H1 (cell line): ENCODE results near the gene MRTFB. TPM values are rescaled to one million over a fixed set of nuclear protein-coding genes. Genes with fewer than 3 reads are reported as not detected.

Experiments
- CTCF ChIA-PET: fragments of 300-600 bp; sonication (Branson Sonifier 250); formaldehyde crosslinking; loops from one replicate; lab custom pipeline; 2021; ENCODE audit not compliant: partially characterized antibody; lab: Charles Lee
- POLR2A ChIA-PET: fragments of 300-600 bp; sonication (Branson Sonifier 250); formaldehyde crosslinking; loops from one replicate; lab custom pipeline; 2021; ENCODE audit warnings: inconsistent platforms; ENCODE audit not compliant: partially characterized antibody; lab: Charles Lee
- DNase-seq, 2 experiments: peaks; one replicate each; pipeline versions ENCODE4 v3.0.0 to v3.0.0-alpha.2; 2010 to 2022; ENCODE audit warnings: low spot score in 2 of 2, low read depth in 1 of 2, mixed read lengths in 1 of 2
- FAIRE-seq: peaks from 2 replicates; lab custom pipeline; 2011; peaks lifted over from hg19 to GRCh38; lab: Jason Lieb, UNC
- H2AFZ ChIP-seq: 2 replicates; pipeline ENCODE4 v1.8.1; 2012; ENCODE audit warnings: low read length, inconsistent platforms
- H2AK5ac ChIP-seq: 2 replicates; pipeline ENCODE4 v1.6.1; 2013; ENCODE audit warnings: low read depth, low read length
- H2BK120ac ChIP-seq: replicated peaks from 2 replicates; pipeline ENCODE3; 2013; ENCODE audit warnings: low read depth, low read length, inconsistent platforms
- H2BK12ac ChIP-seq: 2 replicates; pipeline ENCODE4 v1.6.1; 2013; ENCODE audit warnings: low read depth, low read length
- H2BK15ac ChIP-seq: 2 replicates; pipeline ENCODE4 v1.6.1; 2013; ENCODE audit warnings: low read length
- H2BK20ac ChIP-seq: 2 replicates; pipeline ENCODE4 v1.6.1; 2013; ENCODE audit warnings: low read length
- H2BK5ac ChIP-seq: 2 replicates; pipeline ENCODE4 v1.6.1; 2013; ENCODE audit warnings: low read depth, low read length
- H3K14ac ChIP-seq: 2 replicates; pipeline ENCODE4 v1.6.1; 2013; ENCODE audit warnings: inconsistent platforms; ENCODE audit not compliant: insufficient read length
- H3K18ac ChIP-seq: 2 replicates; pipeline ENCODE4 v1.6.1; 2013; ENCODE audit warnings: low read length; ENCODE audit errors: extremely low read depth
- H3K23ac ChIP-seq: 2 replicates; pipeline ENCODE4 v1.6.1; 2013; ENCODE audit warnings: inconsistent platforms; ENCODE audit not compliant: insufficient read length
- H3K23me2 ChIP-seq: 2 replicates; pipeline ENCODE4 v1.6.1; 2013; ENCODE audit warnings: low read depth, low read length
- H3K27ac ChIP-seq: 2 replicates; pipeline ENCODE4 v1.6.1; 2011; ENCODE audit warnings: low read depth, low read length, inconsistent platforms
- H3K27me3 ChIP-seq, 4 experiments: replicated peaks in 1 of 4; 1 replicate in 1 of 4; 2 replicates in 3 of 4; pipeline versions ENCODE4 v1.6.1 to v1.8.1; 2011 to 2013; ENCODE audit warnings: low read length in 3 of 4, mild to moderate bottlenecking in 3 of 4, inconsistent platforms in 2 of 4, mixed read lengths in 2 of 4, moderate library complexity in 1 of 4; ENCODE audit not compliant: control insufficient read depth in 3 of 4, insufficient read depth in 3 of 4; ENCODE audit errors: extremely low read depth in 1 of 4
- H3K36me3 ChIP-seq, 4 experiments: 2 replicates each; pipeline versions ENCODE4 v1.6.1 to v1.8.1; 2011 to 2013; ENCODE audit warnings: mild to moderate bottlenecking in 4 of 4, low read length in 3 of 4, moderate library complexity in 2 of 4, control low read depth in 1 of 4, inconsistent platforms in 1 of 4; ENCODE audit not compliant: insufficient read depth in 4 of 4, control insufficient read depth in 2 of 4
- H3K4ac ChIP-seq: replicated peaks from 2 replicates; pipeline ENCODE3; 2013; ENCODE audit warnings: low read length, low read depth, mixed read lengths, inconsistent platforms; ENCODE audit not compliant: insufficient read length
- H3K4me1 ChIP-seq, 4 experiments: replicated peaks in 1 of 4; 1 replicate in 1 of 4; 2 replicates in 3 of 4; pipeline versions ENCODE4 v1.6.1 to v1.8.1; 2011 to 2013; ENCODE audit warnings: low read length in 3 of 4, inconsistent platforms in 2 of 4, mixed read lengths in 1 of 4; ENCODE audit not compliant: insufficient read depth in 4 of 4, control insufficient read depth in 3 of 4
- H3K4me2 ChIP-seq, 2 experiments: 2 replicates each; pipeline versions ENCODE4 v1.6.1 to v1.8.1; 2011 to 2013; ENCODE audit warnings: low read depth in 2 of 2, low read length in 2 of 2, control low read depth in 1 of 2, inconsistent platforms in 1 of 2, mild to moderate bottlenecking in 1 of 2; ENCODE audit not compliant: insufficient read depth in 1 of 2
- H3K4me3 ChIP-seq, 4 experiments: fragments of 200-600, 300-600 bp in 1 of 4; sonication (generic), shearing (Covaris generic), sonication (Bioruptor Twin) in 1 of 4; 2 replicates each; pipeline versions ENCODE4 v1.5.1 to v1.8.1; 2011 to 2016; ENCODE audit warnings: low read length in 4 of 4, low read depth in 3 of 4, control low read depth in 2 of 4, inconsistent platforms in 2 of 4, mild to moderate bottlenecking in 2 of 4, mixed read lengths in 1 of 4, moderate library complexity in 1 of 4; ENCODE audit not compliant: insufficient read depth in 2 of 4; ENCODE audit errors: extremely low read depth in 1 of 4
- H3K56ac ChIP-seq: replicated peaks from 2 replicates; pipeline ENCODE3; 2013; ENCODE audit warnings: low read depth, mild to moderate bottlenecking, mixed read lengths, low read length, inconsistent platforms; ENCODE audit not compliant: insufficient read length
- H3K79me1 ChIP-seq: 2 replicates; pipeline ENCODE4 v1.6.1; 2013; ENCODE audit warnings: low read depth, low read length, control low read depth
- H3K79me2 ChIP-seq, 2 experiments: 2 replicates each; pipeline versions ENCODE4 v1.6.1 to v1.8.1; 2012 to 2013; ENCODE audit warnings: low read length in 2 of 2, mild to moderate bottlenecking in 2 of 2, inconsistent platforms in 1 of 2; ENCODE audit not compliant: insufficient read depth in 2 of 2, control insufficient read depth in 1 of 2
- H3K9ac ChIP-seq, 4 experiments: replicated peaks in 1 of 4; 1 replicate in 1 of 4; 2 replicates in 3 of 4; pipeline versions ENCODE4 v1.6.1 to v1.8.1; 2011 to 2013; ENCODE audit warnings: low read depth in 3 of 4, low read length in 3 of 4, control low read depth in 2 of 4, mild to moderate bottlenecking in 2 of 4, moderate library complexity in 2 of 4, inconsistent platforms in 1 of 4; ENCODE audit errors: extremely low read depth in 1 of 4
- H3K9me3 ChIP-seq, 2 experiments: 2 replicates each; pipeline versions ENCODE4 v1.6.1 to v1.8.1; 2012 to 2013; ENCODE audit warnings: mild to moderate bottlenecking in 2 of 2, moderate library complexity in 2 of 2, control low read depth in 1 of 2, inconsistent platforms in 1 of 2, low read depth in 1 of 2, low read length in 1 of 2, mixed read lengths in 1 of 2; ENCODE audit not compliant: insufficient read depth in 2 of 2
- H4K20me1 ChIP-seq, 2 experiments: replicated peaks in 1 of 2; 2 replicates each; pipeline versions ENCODE3 to v1.8.1; 2011 to 2013; ENCODE audit warnings: inconsistent platforms in 2 of 2, low read length in 2 of 2, mild to moderate bottlenecking in 1 of 2; ENCODE audit not compliant: insufficient read depth in 2 of 2, control insufficient read depth in 1 of 2
- H4K5ac ChIP-seq: 2 replicates; pipeline ENCODE4 v1.6.1; 2013; ENCODE audit warnings: low read length, low read depth, mixed read lengths, inconsistent platforms; ENCODE audit not compliant: insufficient read length
- H4K8ac ChIP-seq: 2 replicates; pipeline ENCODE4 v1.8.0; 2013; ENCODE audit warnings: mild to moderate bottlenecking, moderate library complexity, low read length, inconsistent platforms; ENCODE audit not compliant: insufficient read depth; ENCODE audit errors: extremely low read depth
- H4K91ac ChIP-seq: replicated peaks from 2 replicates; pipeline ENCODE3; 2013; ENCODE audit warnings: low read length, mixed read lengths, inconsistent platforms; ENCODE audit not compliant: insufficient read length
- ATF3 ChIP-seq: IDR thresholded peaks from 2 replicates; pipeline ENCODE4 v1.6.1; 2011; ENCODE audit warnings: low read depth, mild to moderate bottlenecking, low read length; ENCODE audit not compliant: insufficient read depth
- BCL11A ChIP-seq, 2 experiments: IDR thresholded peaks; one replicate each; pipeline ENCODE4 v1.6.1; 2011; ENCODE audit warnings: low read depth in 2 of 2, low read length in 2 of 2, mild to moderate bottlenecking in 2 of 2
- BRCA1 ChIP-seq: IDR thresholded peaks from 2 replicates; pipeline ENCODE4 v1.6.1; 2012; ENCODE audit warnings: low read depth, low read length, improper control_type of control experiment
- CBX8 ChIP-seq: fragments of 300-800, 300-1000 bp; sonication (generic); IDR thresholded peaks from 2 replicates; pipeline ENCODE4 v1.7.1; 2016; ENCODE audit warnings: low read depth, low read length, borderline replicate concordance
- GTF2F1 ChIP-seq: IDR thresholded peaks from 2 replicates; pipeline ENCODE4 v1.6.1; 2012; ENCODE audit warnings: low read depth, low read length, improper control_type of control experiment, borderline replicate concordance
- JUND ChIP-seq: IDR thresholded peaks from 2 replicates; pipeline ENCODE4 v1.6.1; 2011; ENCODE audit warnings: mild to moderate bottlenecking, improper control_type of control experiment, low read length
- RNF2 ChIP-seq: fragments of 200-900, 300-1000 bp; sonication (generic); IDR thresholded peaks from 2 replicates; pipeline ENCODE4 v1.7.1; 2016; ENCODE audit warnings: borderline replicate concordance, low read depth, mild to moderate bottlenecking, antibody characterized with exemption, low read length; ENCODE audit not compliant: poor library complexity, severe bottlenecking; ENCODE audit errors: missing control alignments
- SP4 ChIP-seq: IDR thresholded peaks from 2 replicates; pipeline ENCODE4 v1.6.1; 2012; ENCODE audit warnings: low read length, inconsistent platforms
- SRF ChIP-seq: IDR thresholded peaks from 2 replicates; pipeline ENCODE4 v1.6.1; 2011; ENCODE audit warnings: mild to moderate bottlenecking, low read depth, low read length, moderate library complexity
- SUZ12 ChIP-seq: fragments of 200-600 bp; sonication (generic); IDR thresholded peaks from 2 replicates; pipeline ENCODE4 v1.6.1; 2012; ENCODE audit warnings: mild to moderate bottlenecking, inconsistent platforms, low read length, moderate library complexity, mixed read lengths
- TAF1 ChIP-seq: IDR thresholded peaks from 2 replicates; pipeline ENCODE4 v1.6.1; 2011; ENCODE audit warnings: mild to moderate bottlenecking, low read depth, low read length
- TBP ChIP-seq: IDR thresholded peaks from 2 replicates; pipeline ENCODE4 v1.6.1; 2011; ENCODE audit warnings: low read depth, low read length, improper control_type of control experiment
- USF2 ChIP-seq: IDR thresholded peaks from 2 replicates; pipeline ENCODE4 v1.6.1; 2011; ENCODE audit warnings: low read length, improper control_type of control experiment
- WGBS, 2 experiments: shearing (Covaris generic) in 1 of 2; methylation state at CpG; one replicate each; pipeline versions ENCODE4 v1.1.6 to v1.1.7; 2013 to 2015; ENCODE audit warnings: low lambda C conversion rate in 2 of 2, mixed read lengths in 2 of 2, inconsistent platforms in 1 of 2, low coverage in 1 of 2, missing lambda C conversion rate in 1 of 2; ENCODE audit not compliant: insufficient replicate concordance in 2 of 2, insufficient coverage in 1 of 2, insufficient read length in 1 of 2; ENCODE audit errors: extremely low coverage in 1 of 2, missing lambda C conversion rate in 1 of 2; 5-methylcytosine and 5-hydroxymethylcytosine counted together
- polyA plus RNA-seq, 7 experiments: library from polyadenylated mRNA; depleted of rRNA in 3 of 7; stranded (reverse) in 5 of 7; unstranded in 2 of 7; fragments of >200 nt in 5 of 7; fragments of 200-250 nt in 2 of 7; gene quantifications; 1 replicate in 5 of 7; 2 replicates in 1 of 7; 4 replicates in 1 of 7; pipeline versions ENCODE4 v1.2.1 to v1.2.3, GENCODE V29; 2011 to 2013; ENCODE audit warnings: missing spikeins in 2 of 7, mixed read lengths in 2 of 7
- total RNA-seq: library from RNA; stranded (reverse); fragmentation: NEBNext Ultra II Directional; extraction: Animal tissue kit (Norgen Biotek cat#: 25700); gene quantifications from 2 replicates; pipeline ENCODE4 v1.2.1, GENCODE V29; 2021

Gene MRTFB
- total and polyA plus RNA-seq, 2 of the 8 experiments (the other 6 are each of a cell fraction or from before 2014, with no cell fraction given): 13.5 to 34.9 TPM

DNA sequence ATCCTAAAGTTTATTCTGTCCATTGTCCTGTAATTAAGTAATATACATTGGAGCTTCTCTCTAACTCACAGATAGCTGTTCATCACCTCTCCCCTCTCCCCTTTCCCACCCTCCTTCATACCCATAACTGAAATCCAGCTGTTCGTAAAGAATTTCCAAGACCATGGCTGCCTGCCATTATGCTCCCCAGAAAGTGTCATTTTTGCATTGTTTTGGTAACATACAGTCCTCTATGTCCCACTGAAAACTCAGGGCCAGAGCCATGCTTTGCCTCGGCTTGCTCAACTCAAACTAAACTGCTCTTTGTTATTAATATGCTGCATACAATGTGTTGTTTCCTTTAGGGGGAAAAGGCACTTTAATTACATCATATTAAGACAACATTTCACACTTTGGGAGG lies 132.0 kb downstream of the MRTFB start:
- DNase-seq: no peak
- Histone ChIP-seq H3K27me3 (no peaks in the 10 kb centered on the region), H3K56ac (no peak overlapping the region), H2BK5ac (no peak overlapping the region), H4K20me1 (peaks cover 1 to 3% of the 10 kb centered on the region in 2 experiments), H2BK12ac (no peak overlapping the region), H4K8ac (no peak overlapping the region), H3K23me2 (no peaks in the 10 kb centered on the region), H3K4me2 (no peak overlapping the region), H3K9me3 (no peaks in the 10 kb centered on the region), H3K14ac (no peak overlapping the region), H3K4me1 (no peaks in the 10 kb centered on the region; a peak in 1 of 7 replicates), H2AK5ac (no peak overlapping the region), H3K9ac (no peak overlapping the region), H3K36me3 (no peaks in the 10 kb centered on the region), H3K4me3 (no peak overlapping the region), H2BK120ac (no peak overlapping the region), H2AFZ (no peak overlapping the region), H2BK20ac (no peak overlapping the region), H2BK15ac (no peak overlapping the region), H3K27ac (no peak overlapping the region), H4K91ac (no peak overlapping the region), H3K23ac (no peak overlapping the region), H4K5ac (no peak overlapping the region), H3K18ac (no peak overlapping the region), H3K79me2 (no peaks in the 10 kb centered on the region), H3K4ac (no peak overlapping the region), H3K79me1 (no peaks in the 10 kb centered on the region)
- CTCF ChIA-PET: interaction anchor here (0.7 to 2.2 kb wide), 11 partner anchors 8 to 268 kb away, joined by 3 to 6 read pairs (median 3); no protein-coding TSS in a partner anchor
- POLR2A ChIA-PET: no interaction called here
- no peak for FAIRE-seq
- 88% methylated on average over 2 of the region's 2 CpGs; no CpG with 5 or more reads in 1 of the 2 experiments for WGBS, 2 experiments
- TF ChIP-seq CBX8: no peak
- TF ChIP-seq TAF1: no peak
- no peak for TF ChIP-seq GTF2F1
- no peak for TF ChIP-seq SRF
- no peak for TF ChIP-seq TBP
- TF ChIP-seq BRCA1: no peak
- no peak for TF ChIP-seq USF2
- no peak for TF ChIP-seq ATF3
- no peak for TF ChIP-seq SUZ12
- no peak for TF ChIP-seq SP4
- no peak for TF ChIP-seq JUND
- no peak for TF ChIP-seq RNF2
- no peak for TF ChIP-seq BCL11A (IDR thresholded peaks at IDR 0.05; ENCODE audit: low read depth in 2 of 2, low read length in 2 of 2)
